ENCODE data around the gene ATP5PO. TPM values are rescaled to one million over a fixed set of nuclear protein-coding genes. Genes with fewer than 3 reads are reported as not detected.

The ATP5PO gene
- total RNA-seq, 4 donors from 2014 or later = 184 to 354 (median 297) TPM

GRCh38 chr21:33940164-33940880 is 24.7 kb upstream of the ATP5PO start:
- H3K9me3 ChIP-seq = no peaks in the 10 kb centered on the region
- H3K27me3 ChIP-seq = no peaks in the 10 kb centered on the region
- H3K36me3 ChIP-seq = no peaks in the 10 kb centered on the region
- intact Hi-C loops (cut with DNase I) = loop anchor here (10.0 kb wide), 2 partner anchors 134 to 264 kb away; partner anchors contain the start of genes MRPS6 and SLC5A3
- H3K4me1 ChIP-seq = peaks cover 3 to 39% (median 22%) of the 10 kb centered on the region in 3 donors
- peak overlapping the region in 3 of 4 donors; percentile 19 to 63 (median 61) for H3K27ac ChIP-seq
- DNase-seq = no peak
- TF ChIP-seq, protein P1, sequence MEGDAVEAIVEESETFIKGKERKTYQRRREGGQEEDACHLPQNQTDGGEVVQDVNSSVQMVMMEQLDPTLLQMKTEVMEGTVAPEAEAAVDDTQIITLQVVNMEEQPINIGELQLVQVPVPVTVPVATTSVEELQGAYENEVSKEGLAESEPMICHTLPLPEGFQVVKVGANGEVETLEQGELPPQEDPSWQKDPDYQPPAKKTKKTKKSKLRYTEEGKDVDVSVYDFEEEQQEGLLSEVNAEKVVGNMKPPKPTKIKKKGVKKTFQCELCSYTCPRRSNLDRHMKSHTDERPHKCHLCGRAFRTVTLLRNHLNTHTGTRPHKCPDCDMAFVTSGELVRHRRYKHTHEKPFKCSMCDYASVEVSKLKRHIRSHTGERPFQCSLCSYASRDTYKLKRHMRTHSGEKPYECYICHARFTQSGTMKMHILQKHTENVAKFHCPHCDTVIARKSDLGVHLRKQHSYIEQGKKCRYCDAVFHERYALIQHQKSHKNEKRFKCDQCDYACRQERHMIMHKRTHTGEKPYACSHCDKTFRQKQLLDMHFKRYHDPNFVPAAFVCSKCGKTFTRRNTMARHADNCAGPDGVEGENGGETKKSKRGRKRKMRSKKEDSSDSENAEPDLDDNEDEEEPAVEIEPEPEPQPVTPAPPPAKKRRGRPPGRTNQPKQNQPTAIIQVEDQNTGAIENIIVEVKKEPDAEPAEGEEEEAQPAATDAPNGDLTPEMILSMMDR (IDR thresholded peaks at IDR 0.05) = no peak
- no peak for TF ChIP-seq POLR2A (IDR thresholded peaks at IDR 0.05)
- 79% methylated on average over 15 of the region's 15 CpGs for WGBS, 2 donors
- H3K4me3 ChIP-seq = no peak overlapping the region

- DNase-seq = no peak
- TF ChIP-seq POLR2A (IDR thresholded peaks at IDR 0.05) = no peak
- TF ChIP-seq, protein P1 (IDR thresholded peaks at IDR 0.05) = no peak
- Histone ChIP-seq H3K27ac (peak overlapping the region in 3 of 4 donors; percentile 18 to 58 (median 51)), H3K36me3 (no peaks in the 10 kb centered on the region), H3K27me3 (no peaks in the 10 kb centered on the region), H3K4me1 (peaks cover 3 to 39% (median 22%) of the 10 kb centered on the region in 3 donors), H3K9me3 (no peaks in the 10 kb centered on the region), H3K4me3 (no peak overlapping the region)
- WGBS, 2 donors = 33 to 34% methylated on average over 3 of the region's 3 CpGs
- intact Hi-C loops (cut with DNase I) = no loop called here
These were observed 23.6 kb upstream of the ATP5PO start for GRCh38 chr21:33939226-33939625.

DNA sequence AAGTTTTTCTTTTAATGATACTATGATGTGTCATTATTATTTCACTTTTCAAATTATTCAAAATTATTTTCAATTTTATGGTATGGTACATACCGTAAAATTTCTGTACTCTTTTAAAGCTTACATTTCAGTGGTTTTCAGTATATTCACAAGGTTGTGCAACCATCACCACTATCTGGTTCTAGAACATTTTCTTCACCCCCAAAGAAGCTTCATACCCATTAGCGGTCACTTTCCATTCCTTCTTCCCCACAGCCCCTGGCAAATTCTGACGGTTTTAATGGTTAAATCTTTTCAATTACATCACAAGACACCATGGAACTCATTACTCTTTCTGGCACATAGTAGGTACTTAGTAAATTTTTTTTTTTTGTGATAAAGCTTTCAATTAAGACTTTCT is 22.8 kb upstream of the ATP5PO start:
- intact Hi-C loops (cut with DNase I) = no loop called here
- peak overlapping the region in 1 of 4 donors; percentile 58 for H3K27ac ChIP-seq
- H3K9me3 ChIP-seq = no peaks in the 10 kb centered on the region
- H3K36me3 ChIP-seq = no peaks in the 10 kb centered on the region
- no peaks in the 10 kb centered on the region for H3K27me3 ChIP-seq
- TF ChIP-seq, protein P1 (IDR thresholded peaks at IDR 0.05) = no peak
- no peak for TF ChIP-seq POLR2A (IDR thresholded peaks at IDR 0.05)
- WGBS, 2 donors = 73 to 87% methylated on average over 3 of the region's 3 CpGs
- no peak for DNase-seq
- H3K4me1 ChIP-seq = peaks cover 3 to 41% (median 18%) of the 10 kb centered on the region in 3 donors
- no peak overlapping the region for H3K4me3 ChIP-seq

DNA sequence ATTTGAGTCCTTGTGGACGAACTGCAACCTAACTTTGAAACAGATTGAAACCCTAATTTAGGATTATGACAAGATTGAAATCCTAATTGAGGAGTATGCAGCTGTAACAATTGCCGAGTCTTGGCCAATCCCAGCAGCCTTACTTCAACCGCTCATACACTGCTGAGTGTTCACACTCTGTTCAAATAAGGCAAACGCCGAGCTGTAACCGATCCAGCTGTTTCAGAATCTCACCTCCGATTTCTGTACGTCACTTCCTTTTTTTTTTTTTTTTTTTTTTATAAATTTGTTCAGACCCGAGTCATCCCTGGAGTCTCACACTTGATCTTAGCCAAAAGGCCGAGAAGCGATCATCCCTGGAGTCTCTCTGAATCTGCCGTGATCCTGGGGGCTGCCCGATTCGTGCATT is 22.3 kb upstream of the ATP5PO start:
- no peaks in the 10 kb centered on the region for H3K27me3 ChIP-seq
- peak overlapping the region in 2 of 4 donors; percentile 19 to 36 for H3K27ac ChIP-seq
- intact Hi-C loops (cut with DNase I) = no loop called here
- peaks cover under 1 to 41% (median 15%) of the 10 kb centered on the region in 3 donors for H3K4me1 ChIP-seq
- H3K4me3 ChIP-seq = no peak overlapping the region
- H3K9me3 ChIP-seq = no peaks in the 10 kb centered on the region
- WGBS, 2 donors = 73 to 89% methylated on average over 14 of the region's 14 CpGs
- TF ChIP-seq, protein P1 (IDR thresholded peaks at IDR 0.05) = no peak
- no peak for TF ChIP-seq POLR2A (IDR thresholded peaks at IDR 0.05)
- DNase-seq = no peak
- no peaks in the 10 kb centered on the region for H3K36me3 ChIP-seq

DNA sequence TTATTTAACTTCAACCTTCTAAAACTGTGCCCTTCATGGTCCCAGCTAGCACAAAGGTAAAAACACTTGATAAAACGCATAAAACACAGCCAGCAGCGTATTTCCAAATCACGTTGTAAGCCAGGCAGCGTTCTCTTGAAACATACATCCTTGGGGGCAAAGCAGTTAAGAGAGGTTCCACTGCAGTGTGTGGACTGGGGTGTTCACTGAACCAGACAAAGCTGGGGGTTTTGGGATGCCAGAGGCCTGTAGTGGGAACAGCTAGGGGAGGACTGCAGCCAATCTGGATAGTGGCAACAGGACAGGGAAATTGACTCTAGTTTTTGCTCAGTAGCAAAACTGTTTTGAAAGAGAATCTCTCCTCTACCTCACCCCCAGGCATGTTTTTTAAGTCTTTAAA is 21.5 kb upstream of the ATP5PO start:
- peak overlapping the region in 3 of 4 donors; percentile 19 to 47 (median 36) for H3K27ac ChIP-seq
- TF ChIP-seq POLR2A (IDR thresholded peaks at IDR 0.05) = no peak
- TF ChIP-seq, protein P1 (IDR thresholded peaks at IDR 0.05) = no peak
- intact Hi-C loops (cut with DNase I) = no loop called here
- WGBS, 2 donors = 80 to 98% methylated on average over 1 to 4 of the region's 4 CpGs
- no peaks in the 10 kb centered on the region for H3K9me3 ChIP-seq
- DNase-seq = no peak
- H3K4me1 ChIP-seq = peaks cover 0 to 41% (median 22%) of the 10 kb centered on the region in 3 donors
- no peak overlapping the region for H3K4me3 ChIP-seq
- H3K27me3 ChIP-seq = no peaks in the 10 kb centered on the region
- no peaks in the 10 kb centered on the region for H3K36me3 ChIP-seq

All from esophagus squamous epithelium (tissue), 5 donors.